Mucosa of stomach (tissue), 1 donor: ENCODE measurements around the gene FBL.

ENCODE experiments used
- H3K27me3 ChIP-seq: one replicate; pipeline ENCODE4 v1.7.0; 2013; ENCODE audit warnings: mild to moderate bottlenecking, low read length; ENCODE audit not compliant: control insufficient read depth, insufficient read depth
- H3K36me3 ChIP-seq: one replicate; pipeline ENCODE4 v1.7.0; 2013; ENCODE audit warnings: low read length; ENCODE audit not compliant: control insufficient read depth, insufficient read depth
- H3K4me1 ChIP-seq: one replicate; pipeline ENCODE4 v1.7.0; 2013; ENCODE audit warnings: mild to moderate bottlenecking, low read length; ENCODE audit not compliant: control insufficient read depth, insufficient read depth
- H3K4me3 ChIP-seq: one replicate; pipeline ENCODE4 v1.7.0; 2013; ENCODE audit warnings: low read length
- H3K9ac ChIP-seq: one replicate; pipeline ENCODE4 v1.7.0; 2013; ENCODE audit warnings: mild to moderate bottlenecking, low read length, moderate library complexity
- H3K9me3 ChIP-seq: one replicate; pipeline ENCODE4 v1.7.0; 2013; ENCODE audit warnings: mild to moderate bottlenecking, low read length, moderate library complexity; ENCODE audit not compliant: control insufficient read depth
- donor health status: Pancreatic carcinoma.

Gene FBL

GRCh38 chr19:39792999-39793546 lies 53.1 kb downstream of the FBL start:
- no peaks in the 10 kb centered on the region for H3K27me3 ChIP-seq
- no peaks in the 10 kb centered on the region for H3K4me1 ChIP-seq
- no peak overlapping the region for H3K9ac ChIP-seq
- H3K4me3 ChIP-seq = no peak overlapping the region
- H3K9me3 ChIP-seq = no peaks in the 10 kb centered on the region
- H3K36me3 ChIP-seq = no peaks in the 10 kb centered on the region

- no peak overlapping the region for H3K4me3 ChIP-seq
- no peak overlapping the region for H3K9ac ChIP-seq
These were observed 57.9 kb downstream of the FBL start for GRCh38 chr19:39788244-39788643.

More at GRCh38 chr19:39788244-39788643, 57.9 kb downstream of the FBL start:
- Histone ChIP-seq H3K9me3 (no peaks in the 10 kb centered on the region), H3K4me1 (no peaks in the 10 kb centered on the region), H3K36me3 (no peaks in the 10 kb centered on the region), H3K27me3 (peaks cover 4% of the 10 kb centered on the region)
